ENCODE results near the gene NEK10.

The NEK10 gene

GRCh38 chr3:27160146-27160545 lies 209.0 kb downstream of the NEK10 start:
- DNase-seq: no peak

GRCh38 chr3:27147215-27147614 lies 222.0 kb downstream of the NEK10 start:
- no peak for DNase-seq

- DNase-seq: no peak
Measured at GRCh38 chr3:27146786-27147185, 222.4 kb downstream of the NEK10 start.

GRCh38 chr3:27145719-27146118 lies 223.5 kb downstream of the NEK10 start:
- no peak for DNase-seq

- DNase-seq: no peak
Measured at GRCh38 chr3:27141668-27142067, 227.5 kb downstream of the NEK10 start.

GRCh38 chr3:27138562-27138961 lies 230.6 kb downstream of the NEK10 start:
- DNase-seq: no peak

DNA sequence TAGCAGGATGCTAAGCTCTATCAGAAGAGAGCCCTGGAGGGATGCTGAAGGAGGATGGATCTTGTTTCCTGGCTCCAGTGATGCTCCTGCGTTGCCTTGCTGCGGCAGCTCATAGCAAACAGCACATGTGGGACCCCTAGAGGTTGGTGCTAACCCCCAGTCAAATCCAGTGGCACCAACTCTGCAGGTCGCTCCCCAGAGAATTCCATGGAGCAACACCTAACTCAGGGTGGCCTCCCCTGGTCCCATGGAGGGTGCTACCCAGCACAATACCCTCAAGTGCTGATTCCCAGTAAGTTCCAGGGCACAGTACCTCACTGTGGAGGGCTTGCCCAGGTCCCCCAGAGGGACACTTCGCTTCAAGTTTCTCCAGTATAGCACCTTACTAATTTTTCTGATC lies 231.2 kb downstream of the NEK10 start:
- no peak for DNase-seq

DNA sequence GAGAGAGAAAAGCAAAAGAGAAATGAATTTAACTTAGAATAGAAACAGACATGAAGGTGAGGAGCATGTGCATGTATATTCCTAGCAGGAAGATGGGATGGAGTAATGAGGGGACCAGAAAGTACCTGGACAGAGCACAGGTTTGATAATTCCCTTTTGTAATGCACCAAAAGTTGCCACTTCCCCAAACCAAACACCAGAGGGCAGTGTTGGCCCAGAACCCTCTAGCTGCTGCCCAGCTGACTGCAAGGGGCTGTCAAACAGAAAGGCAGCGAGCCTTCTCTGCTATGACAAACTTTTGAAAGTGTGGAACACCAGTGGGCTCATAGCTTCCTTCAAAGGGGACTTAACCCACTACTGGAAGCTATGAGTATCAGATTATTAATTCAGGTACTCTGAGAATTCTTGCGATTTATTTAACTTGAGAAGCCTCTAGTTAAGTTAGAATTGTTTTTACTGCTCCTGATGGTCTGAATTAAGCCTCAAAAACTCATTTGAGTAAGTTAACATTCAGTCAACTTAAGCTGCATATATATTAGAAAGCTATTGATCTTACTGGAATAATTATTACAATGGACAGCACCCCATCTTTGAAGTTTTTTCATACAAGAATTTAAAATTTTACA lies 234.9 kb downstream of the NEK10 start:
- DNase-seq: peak; percentile 7 to 50 (median 20)

DNA sequence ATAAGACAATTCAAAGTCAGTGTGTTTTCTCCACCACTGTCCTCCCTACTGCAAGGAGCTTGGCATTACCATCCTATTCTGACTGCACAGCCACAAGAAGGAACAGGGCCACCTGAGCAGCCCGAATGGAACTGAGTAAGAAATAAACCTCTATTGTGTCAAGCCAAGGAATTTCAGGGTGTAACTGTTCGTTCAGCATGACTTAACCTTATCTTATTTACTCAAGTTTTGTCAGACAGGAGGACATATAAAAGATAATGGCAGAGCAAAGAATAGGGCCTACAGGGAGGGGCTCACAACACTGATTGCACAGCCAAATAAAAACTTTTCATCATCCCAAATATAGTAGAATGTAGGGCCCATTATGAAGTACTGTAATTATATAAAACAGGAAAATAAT lies 236.1 kb downstream of the NEK10 start:
- DNase-seq: no peak

DNA sequence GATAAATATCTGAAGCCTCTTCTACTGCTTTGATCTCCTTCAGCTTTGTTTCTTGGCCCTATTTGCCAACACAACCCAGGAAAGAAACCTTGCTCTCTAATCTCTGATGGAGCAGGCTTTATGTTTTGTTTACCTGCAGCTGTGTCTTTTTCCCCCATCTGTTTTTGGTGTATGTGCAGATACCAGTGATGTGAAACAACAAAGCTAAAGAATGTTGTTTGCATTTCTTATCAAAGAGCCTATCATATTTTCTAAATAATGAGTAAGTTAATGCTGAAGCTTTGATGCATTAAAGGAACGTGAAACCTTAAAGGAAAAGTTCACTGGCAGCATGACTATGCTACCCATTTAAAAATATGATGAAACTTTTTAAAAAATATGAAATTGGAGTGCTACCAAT lies 238.4 kb downstream of the NEK10 start:
- no peak for DNase-seq

GRCh38 chr3:27127879-27128278 lies 241.3 kb downstream of the NEK10 start:
- no peak for DNase-seq

DNA sequence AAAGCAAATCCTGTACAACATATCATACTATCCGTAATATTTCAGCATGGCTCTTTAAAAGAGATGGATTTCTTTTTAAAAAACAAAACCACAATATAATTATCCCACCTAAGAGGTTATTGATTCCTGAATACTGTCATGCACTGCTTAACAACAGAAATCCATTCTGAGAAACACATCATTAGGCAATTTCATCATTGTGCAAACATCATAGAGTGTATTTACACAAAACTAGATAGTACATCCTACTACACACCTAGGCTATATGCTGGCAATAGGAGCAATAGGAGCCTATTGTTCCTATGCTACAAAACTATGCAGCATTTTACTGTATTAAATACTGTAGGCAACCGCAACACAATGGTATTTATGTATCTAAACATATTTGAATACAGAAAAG lies 242.0 kb downstream of the NEK10 start:
- DNase-seq: no peak

DNA sequence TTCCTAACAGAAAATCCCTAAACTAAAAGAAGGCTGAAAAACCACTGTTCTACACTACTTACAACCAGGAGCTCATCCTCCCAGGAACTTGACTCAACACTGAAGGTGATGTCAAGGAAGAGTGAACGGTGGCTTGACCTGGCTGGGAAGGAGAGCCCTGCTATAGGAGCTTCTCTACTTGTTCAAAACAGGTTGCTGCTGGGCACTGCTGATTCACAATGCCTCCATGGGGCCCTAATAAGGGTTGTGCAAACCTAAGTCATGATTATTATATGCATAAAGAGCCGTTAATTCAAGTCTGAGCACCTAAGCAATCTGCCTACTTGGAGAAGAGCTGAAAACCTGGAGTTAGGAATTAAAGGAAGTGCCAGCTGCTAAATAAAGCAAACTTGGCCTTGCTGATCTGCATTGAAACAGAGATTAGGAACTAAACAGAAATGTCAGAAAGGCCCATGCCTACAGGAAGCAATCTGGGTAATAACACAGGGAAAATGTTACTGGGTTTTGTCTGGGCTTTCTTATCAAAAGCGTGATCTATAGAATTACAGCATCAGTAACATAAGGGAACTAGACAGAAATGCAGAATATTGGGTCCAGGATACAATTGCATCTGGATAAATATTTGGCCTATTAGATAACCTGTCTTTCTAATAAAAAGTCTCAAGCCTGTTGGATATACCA lies 243.2 kb downstream of the NEK10 start:
- no peak for DNase-seq

DNA sequence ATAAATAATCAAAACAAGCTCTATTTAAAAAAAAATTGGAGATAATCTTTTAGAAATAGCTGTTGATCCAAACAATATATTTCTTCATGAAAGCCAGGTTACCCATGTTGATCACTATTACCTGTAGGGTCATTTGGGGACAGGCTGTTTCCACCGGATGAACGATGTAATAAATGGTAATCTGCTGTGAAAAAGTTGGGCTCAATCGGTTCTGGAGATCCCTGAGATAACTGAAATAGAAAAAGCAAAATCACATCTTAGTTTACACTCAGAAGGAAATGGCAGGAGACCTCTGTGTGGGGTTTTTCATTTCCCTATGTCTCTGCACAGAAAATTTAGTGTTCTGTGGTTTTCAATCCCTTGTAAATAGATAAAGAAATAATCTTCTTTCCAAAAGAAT lies 249.5 kb downstream of the NEK10 start:
- DNase-seq: no peak

DNA sequence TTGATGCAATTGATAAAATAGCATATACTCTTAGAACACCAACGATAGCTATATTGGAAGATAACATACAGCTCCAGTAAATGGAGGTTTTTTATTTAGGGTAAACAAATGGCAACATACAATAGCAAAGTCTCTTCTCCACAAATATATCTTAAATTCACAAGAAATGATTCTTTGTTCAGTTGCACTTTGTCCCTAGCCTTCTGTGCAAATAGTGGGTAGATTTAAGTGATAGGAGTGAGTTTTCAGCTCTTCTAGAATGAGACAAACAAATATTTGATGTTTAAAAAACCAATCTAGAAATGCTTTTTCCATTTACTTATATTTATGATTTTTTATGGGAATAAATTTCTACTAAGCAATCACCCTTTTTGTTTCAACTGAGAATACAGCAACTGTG lies 253.8 kb downstream of the NEK10 start:
- no peak for DNase-seq

DNA sequence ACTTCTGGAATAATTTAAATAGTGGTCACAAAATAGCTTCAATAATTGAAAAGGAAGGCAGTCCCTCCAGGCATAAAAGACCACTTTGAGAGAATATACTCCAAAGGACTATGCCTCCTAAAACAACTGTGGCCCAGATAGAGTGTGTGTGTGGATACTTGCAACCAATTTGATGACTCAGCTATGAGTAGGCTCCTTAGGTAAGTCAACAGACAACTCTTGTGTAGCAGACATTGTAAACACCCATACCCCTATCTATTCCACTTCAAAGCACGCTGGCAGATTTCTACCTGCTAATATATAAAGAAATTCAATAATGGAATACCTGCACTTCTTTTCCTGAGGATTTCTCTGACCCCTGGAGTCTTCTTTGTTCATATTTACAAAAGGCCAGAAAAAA lies 254.5 kb downstream of the NEK10 start:
- DNase-seq: no peak

DNA sequence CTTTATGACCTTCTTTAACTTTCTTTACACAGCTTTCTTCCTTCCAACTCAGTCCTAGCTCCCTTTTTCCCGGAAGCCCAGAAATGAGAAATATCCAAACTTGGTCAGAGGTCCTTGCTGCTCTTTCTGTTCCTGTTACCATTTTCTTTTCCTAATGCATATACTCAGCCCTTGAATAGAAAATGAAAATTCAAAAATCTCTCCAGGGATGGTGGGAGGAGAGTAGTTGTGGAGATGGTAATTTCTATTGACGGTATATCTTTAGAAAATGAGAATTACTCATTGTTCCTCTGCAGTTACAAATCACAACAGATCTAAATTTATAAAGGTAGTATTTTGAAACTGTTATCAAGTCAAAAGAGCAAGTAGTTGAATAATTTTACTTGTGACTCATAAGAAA lies 255.1 kb downstream of the NEK10 start:
- no peak for DNase-seq

- DNase-seq: no peak
Measured at GRCh38 chr3:27110020-27110419, 259.2 kb downstream of the NEK10 start.

DNA sequence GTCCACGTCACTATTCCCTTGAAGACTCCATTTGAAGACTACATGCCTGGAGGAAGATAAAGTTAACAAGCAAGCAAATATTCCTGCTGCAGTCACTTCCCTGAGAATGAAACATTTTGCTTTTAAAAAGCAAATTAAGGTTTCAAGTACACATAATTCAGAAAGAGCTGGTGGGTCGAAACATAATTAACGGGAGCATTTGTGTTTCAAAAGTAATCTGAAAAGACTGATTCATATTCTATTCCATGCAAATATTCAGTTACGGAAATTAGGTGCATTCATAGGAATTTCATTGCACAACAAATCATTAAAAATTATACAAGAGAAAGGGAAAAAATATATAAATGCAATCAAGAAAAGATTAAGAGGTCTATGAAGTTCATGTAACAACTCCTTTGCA lies 260.9 kb downstream of the NEK10 start:
- no peak for DNase-seq

DNA sequence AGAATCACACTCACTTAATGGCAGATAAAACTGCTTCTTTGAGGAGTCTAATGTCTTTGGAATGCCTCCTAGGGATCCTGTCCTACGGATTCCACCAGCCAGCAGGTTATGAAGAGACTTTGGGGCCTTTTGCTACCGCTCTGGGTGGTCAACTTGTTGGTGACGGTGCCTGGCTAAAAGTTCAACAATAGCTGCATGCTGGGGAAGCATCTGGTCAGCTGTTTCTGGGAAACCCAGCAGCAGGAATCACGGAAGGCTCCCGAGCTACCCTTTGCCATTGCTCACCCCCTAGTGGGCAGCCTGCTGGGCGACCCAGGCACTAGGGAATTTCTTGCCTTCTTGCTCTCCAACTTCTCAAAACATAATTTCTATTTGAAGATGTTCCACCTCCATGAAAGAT lies 263.3 kb downstream of the NEK10 start:
- DNase-seq: no peak

- no peak for DNase-seq
Measured at GRCh38 chr3:27097182-27097581, 272.0 kb downstream of the NEK10 start.

DNA sequence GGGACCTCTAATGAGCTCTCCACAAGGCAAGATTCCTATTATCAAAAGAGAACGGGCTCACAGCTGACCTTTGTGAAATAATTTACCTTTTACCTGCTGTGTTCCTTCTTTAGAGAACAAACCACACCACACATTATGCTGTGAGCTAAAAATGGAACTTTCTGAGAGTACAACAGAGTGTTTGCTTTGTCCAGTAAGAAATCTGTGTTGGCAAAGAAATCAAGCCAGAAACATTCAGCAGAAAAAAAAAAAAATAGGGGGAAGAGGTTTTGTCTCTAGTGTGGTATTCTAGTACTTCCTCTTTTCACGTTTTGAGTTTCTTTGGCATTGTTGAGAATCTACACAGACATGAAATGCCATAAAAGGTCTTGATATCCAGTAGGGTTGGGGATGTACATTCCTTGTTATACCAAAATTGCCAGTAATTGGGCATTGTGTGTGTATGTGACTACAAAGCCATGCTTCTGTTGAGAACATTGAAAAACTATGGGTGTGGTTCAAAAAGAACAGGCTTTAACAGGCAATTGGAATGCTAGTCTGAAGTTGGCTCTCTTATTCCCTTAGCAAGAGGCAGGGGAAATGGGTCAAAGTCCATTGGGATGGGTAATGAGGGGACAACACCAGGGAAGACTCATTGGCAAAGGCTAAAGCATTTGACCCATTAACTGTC lies 273.5 kb downstream of the NEK10 start:
- no peak for DNase-seq

GRCh38 chr3:27094721-27095120 lies 274.5 kb downstream of the NEK10 start:
- no peak for DNase-seq

- DNase-seq: no peak
Measured at GRCh38 chr3:27093771-27094170, 275.4 kb downstream of the NEK10 start.
